Activated T-helper 17 cell treated with anti-CD3 and anti-CD28 coated beads, Interleukin-2, amount 50 U/mL, for 72 hours (primary cell): ENCODE data around the gene TAOK3. TPM values are rescaled to one million over a fixed set of nuclear protein-coding genes. Genes with fewer than 3 reads are reported as not detected.
"Not testable (repeated sequence)": the region's sequence is repeated elsewhere in the genome, so short reads cannot be mapped to it uniquely, and the experiment has no call there.

Source experiments
- ATAC-seq: fragments of 150-1000 bp; cut with Tn5 transposase; replicated peaks from 2 replicates; pipeline ENCODE4 v1.10.0; 2021; ENCODE audit warnings: mild to moderate bottlenecking, moderate library complexity
- H3K27ac Mint-ChIP-seq: one replicate; pipeline ENCODE4 v1.8.0; 2022; ENCODE audit warnings: mixed read lengths
- H3K27me3 Mint-ChIP-seq: one replicate; pipeline ENCODE4 v1.8.0; 2022; ENCODE audit warnings: mixed read lengths
- H3K36me3 Mint-ChIP-seq: one replicate; pipeline ENCODE4 v1.8.0; 2022; ENCODE audit warnings: low read depth, mild to moderate bottlenecking, mixed read lengths
- H3K4me1 Mint-ChIP-seq: one replicate; pipeline ENCODE4 v1.8.0; 2022; ENCODE audit warnings: mixed read lengths
- H3K4me3 Mint-ChIP-seq: one replicate; pipeline ENCODE4 v1.8.0; 2022; ENCODE audit warnings: mild to moderate bottlenecking, mixed read lengths
- H3K9me3 Mint-ChIP-seq: one replicate; pipeline ENCODE4 v1.8.0; 2022; ENCODE audit warnings: mixed read lengths
- total RNA-seq, 2 donors: library from RNA; stranded (reverse); gene quantifications; one replicate each; pipeline ENCODE4 v1.2.3, GENCODE V29; 2022

The TAOK3 gene
- total RNA-seq, 2 donors from 2014 or later, result 56.2 to 62.3 TPM

DNA sequence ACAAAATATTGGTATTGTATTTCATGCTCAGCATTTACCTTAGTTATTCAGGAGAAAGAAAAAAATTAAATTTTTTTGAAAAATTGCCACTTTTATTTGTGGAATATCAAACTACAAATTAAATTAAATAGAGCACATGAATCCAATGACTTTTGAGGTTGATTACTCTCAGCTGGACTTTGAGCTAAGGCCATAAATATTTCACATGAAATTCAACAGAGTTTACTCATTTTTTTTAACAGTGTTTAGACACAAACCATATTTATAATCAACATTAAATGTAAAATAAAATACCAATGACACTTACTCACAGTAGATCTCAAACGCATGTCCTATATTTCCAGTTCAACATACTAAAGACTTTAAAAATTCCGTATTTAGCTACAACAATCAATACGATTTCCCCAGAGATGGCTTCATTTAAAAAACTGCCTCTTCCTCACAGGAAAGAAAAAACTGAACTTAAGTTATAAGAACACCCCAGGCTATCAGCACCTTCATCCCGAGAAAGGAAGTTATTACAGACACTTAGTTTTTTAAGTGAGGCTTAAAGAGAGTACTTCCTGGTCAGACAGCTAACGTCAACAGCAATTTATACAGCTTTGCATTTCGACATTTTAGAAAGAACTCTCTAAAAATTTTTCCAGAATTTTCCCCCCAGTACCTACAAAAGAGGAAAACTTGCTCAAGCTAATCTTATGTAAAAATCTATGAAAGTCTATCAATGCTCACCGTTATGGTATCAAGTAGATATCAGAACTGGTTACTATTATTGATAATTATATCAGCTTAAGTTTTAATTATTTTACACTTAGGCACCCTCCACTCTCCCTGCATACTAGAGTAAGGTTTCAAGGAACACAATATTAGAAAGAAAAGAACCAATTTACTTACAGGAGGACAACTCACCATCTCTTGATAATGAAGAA is 13.8 kb downstream of the TAOK3 start:
- H3K27me3 Mint-ChIP-seq, result no peaks in the 10 kb centered on the region
- peaks cover 20% of the 10 kb centered on the region for H3K4me1 Mint-ChIP-seq
- H3K9me3 Mint-ChIP-seq, result no peaks in the 10 kb centered on the region
- peaks cover 7% of the 10 kb centered on the region for H3K36me3 Mint-ChIP-seq
- peak overlapping the region; percentile 97 for H3K4me3 Mint-ChIP-seq
- H3K27ac Mint-ChIP-seq, result peak overlapping the region; percentile 97
- peak; percentile 63 for ATAC-seq

DNA sequence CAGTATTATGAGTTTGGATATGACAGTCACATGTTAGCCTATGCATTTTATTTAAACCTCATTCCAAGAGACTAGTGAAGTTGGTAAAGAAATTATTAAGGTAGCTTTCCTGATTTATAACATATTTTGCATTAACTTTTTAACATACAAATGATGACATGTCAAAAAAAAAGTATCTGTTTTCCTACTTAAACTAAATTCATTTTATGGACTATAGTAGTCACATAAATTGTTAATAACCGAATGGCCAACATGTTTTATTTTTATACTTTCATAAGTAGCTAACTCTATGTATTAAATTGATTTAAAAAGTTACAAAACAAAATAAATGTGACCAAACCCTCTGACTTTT is 14.7 kb downstream of the TAOK3 start:
- H3K4me3 Mint-ChIP-seq, result peak overlapping the region; percentile 97
- no peaks in the 10 kb centered on the region for H3K27me3 Mint-ChIP-seq
- peaks cover 7% of the 10 kb centered on the region for H3K36me3 Mint-ChIP-seq
- ATAC-seq, result no peak
- peaks cover 26% of the 10 kb centered on the region for H3K4me1 Mint-ChIP-seq
- H3K27ac Mint-ChIP-seq, result peak overlapping the region; percentile 81
- no peaks in the 10 kb centered on the region for H3K9me3 Mint-ChIP-seq

DNA sequence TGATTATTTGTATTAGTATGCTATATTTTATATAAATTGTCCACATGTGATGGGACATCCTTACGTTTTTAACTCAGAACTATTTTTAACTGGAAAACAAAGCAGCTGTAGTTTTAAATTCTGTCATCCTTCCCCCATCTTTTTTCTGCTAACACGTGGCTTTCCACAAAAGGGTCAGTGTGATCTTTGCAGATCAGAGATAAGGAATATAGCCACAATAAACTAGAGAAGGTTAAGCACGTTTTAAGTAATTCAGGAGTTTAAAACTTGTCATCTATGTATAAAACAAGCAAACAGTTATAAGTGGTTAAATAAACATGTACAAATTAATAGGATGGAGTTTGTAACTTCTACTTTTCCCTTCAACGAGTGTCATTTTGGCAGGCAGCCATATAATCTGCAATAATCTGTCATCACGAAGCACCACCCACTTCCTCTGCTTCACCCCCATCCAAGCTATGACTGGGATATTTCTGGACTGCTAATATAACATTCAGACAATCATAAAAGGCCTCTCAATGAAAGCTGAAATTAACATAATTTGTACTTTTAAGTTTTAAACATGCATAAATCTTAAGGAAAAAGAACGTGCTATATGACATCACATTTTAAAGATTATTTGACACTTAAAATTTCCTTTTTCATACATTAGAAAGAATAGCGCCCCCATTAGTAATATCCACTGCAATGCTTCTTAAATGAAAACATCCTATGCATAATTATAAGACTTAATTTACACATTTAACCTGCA is 15.3 kb downstream of the TAOK3 start:
- peak overlapping the region; percentile 97 for H3K4me3 Mint-ChIP-seq
- H3K9me3 Mint-ChIP-seq, result no peaks in the 10 kb centered on the region
- peaks cover 7% of the 10 kb centered on the region for H3K36me3 Mint-ChIP-seq
- peak overlapping the region; percentile 81 for H3K27ac Mint-ChIP-seq
- no peaks in the 10 kb centered on the region for H3K27me3 Mint-ChIP-seq
- peak; percentile 73 for ATAC-seq
- H3K4me1 Mint-ChIP-seq, result peaks cover 26% of the 10 kb centered on the region

DNA sequence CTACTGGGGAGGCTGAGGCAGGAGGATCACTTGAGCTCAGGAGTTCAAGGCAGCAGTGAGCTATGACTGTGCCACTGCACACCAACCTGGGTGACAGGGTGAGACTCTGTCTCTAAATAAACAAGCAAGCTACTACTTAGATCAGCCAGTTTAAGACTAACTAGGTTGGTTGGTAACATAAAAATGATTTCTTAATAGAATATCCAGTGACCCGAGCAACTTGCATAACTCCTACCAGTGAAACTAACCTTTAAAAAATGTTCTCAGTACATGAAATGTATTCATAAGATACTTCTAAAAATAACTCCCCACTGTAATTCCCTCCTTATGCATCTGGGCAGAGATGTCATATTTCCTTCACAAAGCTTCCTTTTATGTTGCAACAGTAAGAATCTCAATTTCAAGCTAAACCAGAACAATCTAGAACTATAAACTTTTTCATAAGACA is 15.9 kb downstream of the TAOK3 start:
- no peaks in the 10 kb centered on the region for H3K9me3 Mint-ChIP-seq
- peak; percentile 46 for ATAC-seq
- H3K27ac Mint-ChIP-seq, result peak overlapping the region; percentile 81
- H3K27me3 Mint-ChIP-seq, result no peaks in the 10 kb centered on the region
- peak overlapping the region; percentile 97 for H3K4me3 Mint-ChIP-seq
- H3K36me3 Mint-ChIP-seq, result peaks cover 7% of the 10 kb centered on the region
- H3K4me1 Mint-ChIP-seq, result peaks cover 26% of the 10 kb centered on the region

DNA sequence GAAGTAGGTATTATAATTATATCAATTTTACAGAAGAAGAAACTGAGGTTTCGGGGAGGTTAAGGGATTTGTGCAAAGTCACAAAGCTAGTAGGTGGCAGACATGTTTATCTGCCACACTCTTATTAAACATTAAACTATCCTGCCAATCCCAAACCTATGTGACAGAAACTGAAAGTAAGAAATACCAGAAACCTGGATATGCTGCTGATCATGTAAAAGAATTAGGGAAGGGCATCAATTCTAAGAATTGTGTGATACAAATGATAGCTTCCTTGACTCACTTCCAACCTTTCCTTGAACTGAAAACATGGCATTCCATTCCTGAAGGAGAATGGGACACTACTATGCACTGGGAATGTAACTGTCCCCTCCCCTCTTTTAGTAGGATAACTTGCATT is 16.9 kb downstream of the TAOK3 start:
- H3K27me3 Mint-ChIP-seq, result no peaks in the 10 kb centered on the region
- no peak overlapping the region for H3K27ac Mint-ChIP-seq
- no peak for ATAC-seq
- no peak overlapping the region for H3K4me3 Mint-ChIP-seq
- H3K4me1 Mint-ChIP-seq, result peaks cover 26% of the 10 kb centered on the region
- peaks cover 7% of the 10 kb centered on the region for H3K36me3 Mint-ChIP-seq
- H3K9me3 Mint-ChIP-seq, result no peaks in the 10 kb centered on the region

DNA sequence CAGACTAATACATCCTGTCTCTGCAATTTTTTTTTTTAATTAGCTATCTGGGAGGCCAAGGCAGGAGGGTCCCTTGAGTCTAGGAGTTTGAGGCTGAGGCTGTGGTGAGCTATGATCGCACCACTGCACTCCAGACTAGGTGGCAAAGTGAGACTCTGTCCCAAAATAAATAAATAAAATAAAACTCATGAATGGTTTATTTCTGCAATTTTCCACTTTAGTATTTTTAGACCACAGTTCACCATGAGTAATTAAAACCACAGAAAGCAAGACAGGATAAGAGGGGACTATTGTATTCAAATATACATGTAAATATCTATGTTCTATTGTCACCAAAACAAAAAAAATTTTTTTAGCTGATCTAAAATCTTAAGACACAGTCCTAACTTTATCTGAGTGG is 17.8 kb downstream of the TAOK3 start:
- H3K4me3 Mint-ChIP-seq, result peak overlapping the region; percentile 36
- ATAC-seq, result peak; percentile 23
- H3K27me3 Mint-ChIP-seq, result no peaks in the 10 kb centered on the region
- peak overlapping the region; percentile 36 for H3K27ac Mint-ChIP-seq
- H3K9me3 Mint-ChIP-seq, result no peaks in the 10 kb centered on the region
- H3K4me1 Mint-ChIP-seq, result peaks cover 30% of the 10 kb centered on the region
- H3K36me3 Mint-ChIP-seq, result peaks cover 7% of the 10 kb centered on the region

DNA sequence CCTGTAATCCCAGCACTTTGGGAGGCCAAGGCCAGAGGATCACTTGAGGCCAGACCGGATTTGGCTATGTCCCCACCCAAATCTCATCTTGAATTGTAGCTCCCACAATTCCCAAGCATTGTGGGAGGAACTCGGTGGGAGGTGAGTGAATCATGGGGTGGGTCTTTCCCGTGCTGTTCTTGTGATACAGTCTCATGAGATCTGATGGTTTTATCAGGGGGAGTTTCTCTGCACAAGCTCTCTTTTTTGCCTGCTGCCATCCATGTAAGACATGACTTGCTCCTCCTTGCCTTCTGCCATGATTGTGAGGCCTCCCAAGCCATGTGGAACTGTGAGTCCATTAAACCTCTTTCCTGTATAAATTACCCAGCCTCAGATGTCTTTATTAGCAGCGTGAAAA is 18.2 kb downstream of the TAOK3 start:
- H3K27me3 Mint-ChIP-seq, ATAC-seq, H3K27ac Mint-ChIP-seq, H3K36me3 Mint-ChIP-seq, H3K9me3 Mint-ChIP-seq: not testable (repeated sequence)
- peaks cover 27% of the 10 kb centered on the region for H3K4me1 Mint-ChIP-seq
- H3K4me3 Mint-ChIP-seq, result peak overlapping the region; percentile 36

DNA sequence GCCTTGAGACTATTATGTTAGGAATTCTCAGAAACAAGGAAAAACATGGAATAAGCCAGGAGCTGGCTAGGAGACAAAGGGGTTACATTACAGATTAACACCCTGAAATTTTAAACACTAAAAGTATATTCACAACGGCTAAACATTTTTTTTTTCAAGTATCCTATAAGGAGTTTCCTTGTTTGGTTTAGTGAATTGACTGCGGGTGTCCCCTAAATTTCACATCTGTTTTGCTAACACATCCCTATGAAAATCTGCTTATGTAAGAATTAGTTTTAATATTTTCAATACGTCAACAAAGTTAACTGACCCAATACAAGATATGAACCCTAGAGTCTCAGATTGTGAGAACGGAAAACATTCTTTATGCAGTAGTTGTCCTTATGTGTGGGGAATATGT is 19.0 kb downstream of the TAOK3 start:
- Mint-ChIP-seq H3K4me1 (peaks cover 29% of the 10 kb centered on the region), H3K27me3 (no peaks in the 10 kb centered on the region), H3K9me3 (no peaks in the 10 kb centered on the region), H3K4me3 (no peak overlapping the region), H3K27ac (no peak overlapping the region), H3K36me3 (peaks cover 7% of the 10 kb centered on the region)
- no peak for ATAC-seq

DNA sequence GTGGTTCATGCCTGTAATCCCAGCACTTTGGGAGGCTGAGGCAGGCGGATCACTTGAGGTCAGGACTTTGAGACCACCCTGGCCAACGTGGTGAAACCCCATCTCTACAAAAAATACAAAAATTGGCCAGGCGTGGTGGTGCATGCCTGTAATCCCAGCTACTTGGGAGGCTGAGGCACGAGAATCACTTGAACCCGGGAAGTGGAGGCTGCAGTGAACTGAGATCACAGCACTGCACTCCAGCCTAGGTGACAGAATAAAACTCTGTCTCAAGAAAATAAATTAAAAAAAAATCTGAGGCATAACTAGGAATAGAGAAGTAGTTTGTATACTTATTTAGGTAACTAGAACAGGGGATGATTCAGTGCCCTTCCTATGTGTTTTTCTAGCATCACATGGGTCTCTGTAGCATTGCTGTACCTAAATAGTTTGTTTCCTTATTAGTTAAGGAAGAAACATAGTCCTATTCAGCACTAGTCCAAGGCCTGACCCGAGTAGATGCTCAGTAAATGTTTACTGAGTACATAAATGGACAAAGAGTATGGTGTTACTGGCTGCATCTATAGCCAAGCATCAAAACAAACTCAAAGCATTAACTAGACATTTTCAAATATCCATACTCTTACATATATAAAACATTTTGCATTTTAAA is 21.7 kb downstream of the TAOK3 start:
- Mint-ChIP-seq H3K4me3 (no peak overlapping the region), H3K27ac (no peak overlapping the region), H3K36me3 (peaks cover 7% of the 10 kb centered on the region), H3K27me3 (no peaks in the 10 kb centered on the region), H3K4me1 (peaks cover 35% of the 10 kb centered on the region), H3K9me3 (no peaks in the 10 kb centered on the region)
- ATAC-seq, result no peak

DNA sequence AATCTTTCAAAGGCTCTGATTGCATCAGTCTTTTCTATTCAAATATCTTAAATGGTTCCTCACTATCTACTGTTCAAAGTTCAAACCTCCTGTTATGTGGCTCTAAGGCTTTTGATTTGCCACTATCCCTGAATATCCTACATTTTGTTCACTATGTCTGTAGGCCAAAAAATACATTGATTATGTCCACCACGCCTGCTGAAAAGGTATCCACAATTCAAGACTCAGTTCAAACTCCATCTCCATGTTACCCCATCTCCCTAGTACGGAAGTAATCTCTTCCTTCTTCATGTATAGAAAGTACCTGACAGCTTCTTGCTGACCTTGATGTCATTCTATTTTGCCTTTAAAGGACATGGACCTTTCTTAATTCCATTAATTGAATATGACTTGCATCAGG is 24.8 kb downstream of the TAOK3 start:
- Mint-ChIP-seq H3K27me3 (no peaks in the 10 kb centered on the region), H3K27ac (peak overlapping the region; percentile 19), H3K4me1 (peaks cover 28% of the 10 kb centered on the region), H3K9me3 (no peaks in the 10 kb centered on the region), H3K36me3 (no peaks in the 10 kb centered on the region), H3K4me3 (no peak overlapping the region)
- no peak for ATAC-seq

DNA sequence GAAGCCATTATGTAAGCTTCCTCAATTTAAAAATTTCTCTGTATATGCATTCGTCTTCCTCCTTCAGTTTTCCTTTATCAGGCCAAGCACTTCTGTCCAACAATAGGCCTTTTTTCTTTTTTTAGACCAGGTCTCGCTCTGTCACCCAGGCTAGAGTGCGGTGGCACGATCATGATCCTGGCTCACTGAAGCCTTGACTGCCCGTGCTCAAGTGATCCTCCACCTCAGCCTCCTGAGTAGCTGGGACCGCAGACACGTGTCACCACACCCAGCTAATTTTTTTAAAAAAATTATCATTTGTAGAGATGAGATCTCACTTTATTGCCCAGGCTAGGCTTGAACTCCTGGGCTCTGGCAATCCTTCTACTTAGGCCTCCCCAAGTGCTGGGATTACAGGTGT is 25.8 kb downstream of the TAOK3 start:
- Mint-ChIP-seq H3K27me3 (no peaks in the 10 kb centered on the region), H3K4me1 (peaks cover 28% of the 10 kb centered on the region), H3K4me3 (no peak overlapping the region), H3K27ac (peak overlapping the region; percentile 19), H3K9me3 (no peaks in the 10 kb centered on the region), H3K36me3 (no peaks in the 10 kb centered on the region)
- no peak for ATAC-seq

DNA sequence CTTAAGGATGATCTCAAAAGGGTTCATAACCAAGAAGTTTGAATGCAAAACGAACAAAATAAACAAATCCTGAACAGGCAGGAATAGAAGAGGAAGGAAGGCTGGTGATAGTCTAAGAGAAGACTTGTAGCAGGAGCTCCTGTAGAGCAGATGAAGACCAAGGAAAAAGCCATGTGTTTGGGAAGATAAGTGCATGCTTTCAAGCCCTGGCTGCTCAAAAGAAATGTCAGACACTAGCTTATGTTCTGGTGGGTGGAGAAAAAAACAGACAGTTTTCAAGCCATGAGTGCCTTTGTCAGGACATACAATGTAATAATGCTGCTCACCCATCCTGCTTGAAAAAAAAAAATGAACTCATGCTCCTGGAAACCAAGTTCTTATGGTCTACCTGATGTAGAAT is 27.4 kb downstream of the TAOK3 start:
- no peaks in the 10 kb centered on the region for H3K27me3 Mint-ChIP-seq
- no peaks in the 10 kb centered on the region for H3K9me3 Mint-ChIP-seq
- no peak overlapping the region for H3K27ac Mint-ChIP-seq
- ATAC-seq, result no peak
- H3K36me3 Mint-ChIP-seq, result no peaks in the 10 kb centered on the region
- H3K4me1 Mint-ChIP-seq, result peaks cover 28% of the 10 kb centered on the region
- no peak overlapping the region for H3K4me3 Mint-ChIP-seq

DNA sequence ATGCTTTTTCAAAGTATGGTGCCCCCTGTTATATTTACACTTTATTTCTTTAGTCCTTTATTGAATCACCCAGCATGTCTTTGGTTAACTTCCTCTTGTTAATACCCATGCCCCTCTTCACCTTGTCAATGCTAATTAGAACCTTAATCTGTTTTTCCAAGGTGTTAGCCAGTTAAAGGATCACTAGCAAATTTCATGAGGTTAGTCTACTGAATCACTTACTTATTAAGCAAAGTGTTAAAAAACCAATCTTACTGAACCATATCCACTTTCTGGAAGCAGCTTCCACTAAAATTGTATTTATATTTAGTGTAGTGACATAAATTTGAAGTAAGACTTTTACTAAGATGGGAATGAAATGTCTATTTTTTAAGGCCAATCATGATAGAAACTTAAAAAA is 27.9 kb downstream of the TAOK3 start:
- Mint-ChIP-seq H3K27ac (no peak overlapping the region), H3K4me3 (no peak overlapping the region), H3K27me3 (no peaks in the 10 kb centered on the region), H3K4me1 (peaks cover 24% of the 10 kb centered on the region), H3K36me3 (peaks cover 4% of the 10 kb centered on the region), H3K9me3 (no peaks in the 10 kb centered on the region)
- no peak for ATAC-seq

DNA sequence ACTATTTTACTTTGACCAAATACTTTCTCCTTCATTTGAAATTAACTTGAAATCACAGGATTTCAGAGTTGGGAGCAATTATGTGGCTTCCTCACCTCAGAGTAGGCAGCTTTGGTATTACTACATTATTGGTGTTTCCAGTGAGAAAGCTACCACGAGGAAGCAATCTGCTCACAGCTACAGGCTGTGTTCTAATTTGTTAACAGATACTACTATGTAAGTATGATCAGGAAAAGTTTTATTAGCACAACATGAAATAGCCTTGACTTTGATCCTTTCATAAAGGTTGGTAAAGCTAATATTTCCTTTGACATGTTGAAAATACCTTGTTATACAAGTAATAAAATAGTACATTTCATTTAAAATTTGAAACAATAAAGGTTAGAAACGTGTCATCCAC is 30.6 kb downstream of the TAOK3 start:
- no peaks in the 10 kb centered on the region for H3K9me3 Mint-ChIP-seq
- H3K36me3 Mint-ChIP-seq, result peaks cover 15% of the 10 kb centered on the region
- no peaks in the 10 kb centered on the region for H3K27me3 Mint-ChIP-seq
- H3K4me3 Mint-ChIP-seq, result no peak overlapping the region
- no peak for ATAC-seq
- peaks cover 25% of the 10 kb centered on the region for H3K4me1 Mint-ChIP-seq
- H3K27ac Mint-ChIP-seq, result no peak overlapping the region
